A549 (cell line): Measurements from ENCODE around the gene RNF141. TPM values are rescaled to one million over a fixed set of nuclear protein-coding genes. Genes with fewer than 3 reads are reported as not detected.
A peak's percentile ranks its signal among the peaks of the same experiment; 100 is the strongest.

Experiments
- BHLHE40 ChIP-seq: IDR thresholded peaks from 2 replicates; pipeline ENCODE4 v1.6.1; 2012; ENCODE audit warnings: low read depth, low read length, inconsistent platforms
- CBX2 ChIP-seq: fragments of 200-600 bp; sonication (generic); IDR thresholded peaks from 2 replicates; pipeline ENCODE4 v1.6.1; 2016; ENCODE audit warnings: low read depth, mild to moderate bottlenecking, borderline replicate concordance
- CBX8 ChIP-seq: fragments of 200-600 bp; sonication (generic); IDR thresholded peaks from 2 replicates; pipeline ENCODE4 v1.6.1; 2016
- EHF ChIP-seq: fragments of 250-450 bp; sonication (Bioruptor Pico); IDR thresholded peaks from 2 replicates; pipeline ENCODE4 v1.5.0; 2020; ENCODE audit warnings: mild to moderate bottlenecking
- EP300 ChIP-seq, 2 experiments: fragments of >200 bp; sonication (Bioruptor Twin); formaldehyde crosslinking; IDR thresholded peaks; 2 replicates in 1 of 2; 3 replicates in 1 of 2; pipeline ENCODE4 v1.6.1; 2016 to 2017
- ESRRA ChIP-seq: fragments of 150-350 bp; IDR thresholded peaks from 2 replicates; pipeline ENCODE4 v1.6.1; 2014; ENCODE audit warnings: mild to moderate bottlenecking, low read length, borderline replicate concordance
- HDAC2 ChIP-seq: fragments of 200-600 bp; sonication (generic); IDR thresholded peaks from 2 replicates; pipeline ENCODE4 v1.6.1; 2016
- HOXA7 ChIP-seq: fragments of 250-450 bp; sonication (Bioruptor Pico); IDR thresholded peaks from 2 replicates; pipeline ENCODE4 v1.5.0; 2020; ENCODE audit warnings: mild to moderate bottlenecking, moderate library complexity
- HOXB5 ChIP-seq: fragments of 250-450 bp; sonication (Bioruptor Pico); IDR thresholded peaks from 2 replicates; pipeline ENCODE4 v1.5.0; 2020; ENCODE audit warnings: mild to moderate bottlenecking, moderate library complexity
- JUNB ChIP-seq: fragments of >200 bp; sonication (Bioruptor Twin); formaldehyde crosslinking; IDR thresholded peaks from 2 replicates; pipeline ENCODE4 v1.6.1; 2016
- NFE2L2 ChIP-seq: fragments of 150-350 bp; conservative IDR thresholded peaks from 2 replicates; pipeline ENCODE4 v1.6.1; 2014; ENCODE audit warnings: low read length
- POLR2A ChIP-seq: IDR thresholded peaks from 2 replicates; pipeline ENCODE4 v1.6.1; 2012; ENCODE audit warnings: mild to moderate bottlenecking, low read length
- RAD21 ChIP-seq, 2 experiments: fragments of >200 bp in 1 of 2; sonication (Bioruptor Twin) in 1 of 2; formaldehyde crosslinking in 1 of 2; IDR thresholded peaks in 1 of 2; conservative IDR thresholded peaks in 1 of 2; 2 replicates in 1 of 2; 3 replicates in 1 of 2; pipeline ENCODE4 v1.6.1; 2012 to 2018; ENCODE audit warnings: inconsistent platforms in 1 of 2
- RNF2 ChIP-seq: fragments of 200-600 bp; sonication (generic); IDR thresholded peaks from 2 replicates; pipeline ENCODE4 v1.6.1; 2016; ENCODE audit warnings: low read depth, mild to moderate bottlenecking, antibody characterized with exemption, moderate library complexity, borderline replicate concordance
- SMC3 ChIP-seq: fragments of >200 bp; sonication (Bioruptor Twin); formaldehyde crosslinking; IDR thresholded peaks from 3 replicates; pipeline ENCODE4 v1.6.1; 2018; ENCODE audit warnings: inconsistent platforms
- ZFP36 ChIP-seq: fragments of 450-650 bp; IDR thresholded peaks from 2 replicates; pipeline ENCODE4 v1.6.1; 2014; ENCODE audit warnings: borderline replicate concordance; ENCODE audit not compliant: partially characterized antibody
- polyA plus RNA-seq, 4 experiments: library from polyadenylated mRNA; depleted of rRNA in 3 of 4; stranded (reverse); fragments of >200 nt; fragmentation: RNase III in 1 of 4; extraction: RNeasy Plus Mini Kit Qiagen cat#74134 plus additional on column Dnase treatment in 1 of 4; gene quantifications; 2 replicates in 3 of 4; 3 replicates in 1 of 4; pipeline ENCODE4 v1.2.3, GENCODE V29; 2011 to 2017
- TF ChIP-seq, protein P1 (sequence below): fragments of 250-450 bp; sonication (Bioruptor Pico); IDR thresholded peaks from 2 replicates; pipeline ENCODE4 v1.5.0; 2021; ENCODE audit warnings: mild to moderate bottlenecking, moderate library complexity, borderline replicate concordance
- TF ChIP-seq, protein P2 (sequence below): fragments of >200 bp; sonication (Bioruptor Twin); formaldehyde crosslinking; IDR thresholded peaks from 3 replicates; pipeline ENCODE4 v1.6.1; 2016
- TF ChIP-seq, protein P3 (sequence below): fragments of >200 bp; sonication (Bioruptor Twin); formaldehyde crosslinking; IDR thresholded peaks from 3 replicates; pipeline ENCODE4 v1.5.1; 2016
- TF ChIP-seq, protein P4 (sequence below): fragments of 450-650 bp; IDR thresholded peaks from 2 replicates; pipeline ENCODE4 v1.6.1; 2014; ENCODE audit warnings: antibody characterized with exemption
- TF ChIP-seq, protein P5 (sequence below): fragments of 250-450 bp; sonication (Bioruptor Pico); IDR thresholded peaks from 2 replicates; pipeline ENCODE4 v1.5.0; 2020; ENCODE audit warnings: low read depth, mild to moderate bottlenecking, moderate library complexity
- TF ChIP-seq, protein P6 (sequence below): IDR thresholded peaks from 2 replicates; pipeline ENCODE4 v1.6.1; 2012; ENCODE audit warnings: low read depth, borderline replicate concordance

The RNF141 gene
- polyA plus RNA-seq, 2 of the 4 experiments (the other 2 are of a cell fraction), result 16.8 to 33.3 TPM

DNA sequence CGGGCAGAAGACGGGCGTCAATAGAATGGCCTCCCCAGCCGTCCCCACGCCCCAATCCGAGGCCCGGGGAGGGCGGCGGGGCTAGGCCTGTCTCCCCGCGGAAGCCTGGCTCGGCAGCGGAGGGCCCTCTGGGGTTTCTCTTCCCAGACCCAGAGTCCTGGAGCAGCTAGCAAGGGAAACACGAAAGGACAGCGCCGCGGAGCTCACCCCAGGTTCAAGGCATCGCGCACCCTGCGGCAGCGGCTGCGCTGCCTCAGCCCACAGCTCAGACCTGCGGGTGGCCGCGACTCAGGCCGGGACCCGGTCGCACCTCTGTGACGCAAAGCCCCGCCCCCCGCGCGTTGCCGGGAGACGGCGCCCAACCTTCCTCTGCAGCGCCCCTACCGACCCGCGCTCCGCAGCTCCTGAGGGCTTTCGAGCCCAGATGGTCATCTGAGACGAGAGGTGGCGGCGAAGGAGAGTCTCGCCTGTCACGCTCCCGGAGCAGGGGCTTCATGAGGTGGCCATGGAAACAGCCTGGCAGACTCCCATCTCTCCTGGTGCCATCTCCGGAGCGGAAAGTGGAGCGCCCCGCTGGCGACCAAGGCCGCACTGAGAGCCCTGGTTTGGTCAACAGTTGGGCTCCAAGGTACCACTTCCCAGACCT, at the start of gene RNF141 (continued):
- TF ChIP-seq RAD21 (conservative IDR thresholded peaks at IDR 0.05 in 1 of 2, IDR thresholded peaks at IDR 0.05 in 1 of 2), result peak; percentile 37 to 56; a peak in 4 of 5 replicates
- TF ChIP-seq, protein P1, sequence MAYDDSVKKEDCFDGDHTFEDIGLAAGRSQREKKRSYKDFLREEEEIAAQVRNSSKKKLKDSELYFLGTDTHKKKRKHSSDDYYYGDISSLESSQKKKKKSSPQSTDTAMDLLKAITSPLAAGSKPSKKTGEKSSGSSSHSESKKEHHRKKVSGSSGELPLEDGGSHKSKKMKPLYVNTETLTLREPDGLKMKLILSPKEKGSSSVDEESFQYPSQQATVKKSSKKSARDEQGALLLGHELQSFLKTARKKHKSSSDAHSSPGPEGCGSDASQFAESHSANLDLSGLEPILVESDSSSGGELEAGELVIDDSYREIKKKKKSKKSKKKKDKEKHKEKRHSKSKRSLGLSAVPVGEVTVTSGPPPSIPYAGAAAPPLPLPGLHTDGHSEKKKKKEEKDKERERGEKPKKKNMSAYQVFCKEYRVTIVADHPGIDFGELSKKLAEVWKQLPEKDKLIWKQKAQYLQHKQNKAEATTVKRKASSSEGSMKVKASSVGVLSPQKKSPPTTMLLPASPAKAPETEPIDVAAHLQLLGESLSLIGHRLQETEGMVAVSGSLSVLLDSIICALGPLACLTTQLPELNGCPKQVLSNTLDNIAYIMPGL, result no peak; the same call in 1 of the 2 replicates
- TF ChIP-seq, protein P2, sequence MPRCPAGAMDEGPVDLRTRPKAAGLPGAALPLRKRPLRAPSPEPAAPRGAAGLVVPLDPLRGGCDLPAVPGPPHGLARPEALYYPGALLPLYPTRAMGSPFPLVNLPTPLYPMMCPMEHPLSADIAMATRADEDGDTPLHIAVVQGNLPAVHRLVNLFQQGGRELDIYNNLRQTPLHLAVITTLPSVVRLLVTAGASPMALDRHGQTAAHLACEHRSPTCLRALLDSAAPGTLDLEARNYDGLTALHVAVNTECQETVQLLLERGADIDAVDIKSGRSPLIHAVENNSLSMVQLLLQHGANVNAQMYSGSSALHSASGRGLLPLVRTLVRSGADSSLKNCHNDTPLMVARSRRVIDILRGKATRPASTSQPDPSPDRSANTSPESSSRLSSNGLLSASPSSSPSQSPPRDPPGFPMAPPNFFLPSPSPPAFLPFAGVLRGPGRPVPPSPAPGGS, result peak; percentile 83; the same call in 2 of the 3 replicates
- TF ChIP-seq, protein P3, sequence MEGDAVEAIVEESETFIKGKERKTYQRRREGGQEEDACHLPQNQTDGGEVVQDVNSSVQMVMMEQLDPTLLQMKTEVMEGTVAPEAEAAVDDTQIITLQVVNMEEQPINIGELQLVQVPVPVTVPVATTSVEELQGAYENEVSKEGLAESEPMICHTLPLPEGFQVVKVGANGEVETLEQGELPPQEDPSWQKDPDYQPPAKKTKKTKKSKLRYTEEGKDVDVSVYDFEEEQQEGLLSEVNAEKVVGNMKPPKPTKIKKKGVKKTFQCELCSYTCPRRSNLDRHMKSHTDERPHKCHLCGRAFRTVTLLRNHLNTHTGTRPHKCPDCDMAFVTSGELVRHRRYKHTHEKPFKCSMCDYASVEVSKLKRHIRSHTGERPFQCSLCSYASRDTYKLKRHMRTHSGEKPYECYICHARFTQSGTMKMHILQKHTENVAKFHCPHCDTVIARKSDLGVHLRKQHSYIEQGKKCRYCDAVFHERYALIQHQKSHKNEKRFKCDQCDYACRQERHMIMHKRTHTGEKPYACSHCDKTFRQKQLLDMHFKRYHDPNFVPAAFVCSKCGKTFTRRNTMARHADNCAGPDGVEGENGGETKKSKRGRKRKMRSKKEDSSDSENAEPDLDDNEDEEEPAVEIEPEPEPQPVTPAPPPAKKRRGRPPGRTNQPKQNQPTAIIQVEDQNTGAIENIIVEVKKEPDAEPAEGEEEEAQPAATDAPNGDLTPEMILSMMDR, result peak; percentile 74
- no peak for TF ChIP-seq HOXB5 (CRISPR knock-in tag)
- no peak for TF ChIP-seq CBX2
- no peak for TF ChIP-seq ZFP36
- TF ChIP-seq CBX8, result no peak
- TF ChIP-seq, protein P4, sequence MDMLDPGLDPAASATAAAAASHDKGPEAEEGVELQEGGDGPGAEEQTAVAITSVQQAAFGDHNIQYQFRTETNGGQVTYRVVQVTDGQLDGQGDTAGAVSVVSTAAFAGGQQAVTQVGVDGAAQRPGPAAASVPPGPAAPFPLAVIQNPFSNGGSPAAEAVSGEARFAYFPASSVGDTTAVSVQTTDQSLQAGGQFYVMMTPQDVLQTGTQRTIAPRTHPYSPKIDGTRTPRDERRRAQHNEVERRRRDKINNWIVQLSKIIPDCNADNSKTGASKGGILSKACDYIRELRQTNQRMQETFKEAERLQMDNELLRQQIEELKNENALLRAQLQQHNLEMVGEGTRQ, result no peak
- TF ChIP-seq JUNB, result no peak
- TF ChIP-seq ESRRA, result no peak
- TF ChIP-seq SMC3, result peak; percentile 48
- no peak for TF ChIP-seq BHLHE40
- TF ChIP-seq EP300 (IDR thresholded peaks at IDR 0.05), result no peak
- TF ChIP-seq, protein P5, sequence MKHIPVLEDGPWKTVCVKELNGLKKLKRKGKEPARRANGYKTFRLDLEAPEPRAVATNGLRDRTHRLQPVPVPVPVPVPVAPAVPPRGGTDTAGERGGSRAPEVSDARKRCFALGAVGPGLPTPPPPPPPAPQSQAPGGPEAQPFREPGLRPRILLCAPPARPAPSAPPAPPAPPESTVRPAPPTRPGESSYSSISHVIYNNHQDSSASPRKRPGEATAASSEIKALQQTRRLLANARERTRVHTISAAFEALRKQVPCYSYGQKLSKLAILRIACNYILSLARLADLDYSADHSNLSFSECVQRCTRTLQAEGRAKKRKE (CRISPR knock-in tag), result no peak
- TF ChIP-seq HOXA7 (CRISPR knock-in tag), result no peak
- TF ChIP-seq, protein P6, sequence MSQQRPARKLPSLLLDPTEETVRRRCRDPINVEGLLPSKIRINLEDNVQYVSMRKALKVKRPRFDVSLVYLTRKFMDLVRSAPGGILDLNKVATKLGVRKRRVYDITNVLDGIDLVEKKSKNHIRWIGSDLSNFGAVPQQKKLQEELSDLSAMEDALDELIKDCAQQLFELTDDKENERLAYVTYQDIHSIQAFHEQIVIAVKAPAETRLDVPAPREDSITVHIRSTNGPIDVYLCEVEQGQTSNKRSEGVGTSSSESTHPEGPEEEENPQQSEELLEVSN, result peak; percentile 42; the same call in 1 of the 2 replicates
- no peak for TF ChIP-seq EHF (CRISPR knock-in tag)
- no peak for TF ChIP-seq RNF2
- TF ChIP-seq POLR2A, result peak; percentile 97
- TF ChIP-seq HDAC2, result no peak
- TF ChIP-seq NFE2L2, result no peak
